Hepatocyte (in vitro differentiated cells): ENCODE measurements around the gene RUNX1. TPM values are rescaled to one million over a fixed set of nuclear protein-coding genes. Genes with fewer than 3 reads are reported as not detected.

Experiments
- DNase-seq: peaks from one replicate; pipeline ENCODE4 v3.0.0-alpha.2; 2016; ENCODE audit warnings: low spot score
- H2AFZ ChIP-seq: fragments of 200-600 bp; sonication (generic); 2 replicates; pipeline ENCODE4 v1.6.0; 2016; ENCODE audit warnings: antibody characterized with exemption, mild to moderate bottlenecking
- H3K27ac ChIP-seq: fragments of 200-600 bp; sonication (generic); 2 replicates; pipeline ENCODE4 v1.5.1; 2016; ENCODE audit warnings: mild to moderate bottlenecking
- H3K27me3 ChIP-seq: fragments of 200-600 bp; sonication (generic); 2 replicates; pipeline ENCODE4 v1.6.1; 2016
- H3K36me3 ChIP-seq: fragments of 200-600 bp; sonication (generic); replicated peaks from 2 replicates; pipeline ENCODE4 v1.5.1; 2016; ENCODE audit warnings: low read depth; ENCODE audit not compliant: insufficient read depth
- H3K4me1 ChIP-seq: fragments of 200-600 bp; sonication (generic); 2 replicates; pipeline ENCODE4 v1.5.1; 2016; ENCODE audit warnings: mild to moderate bottlenecking, moderate library complexity; ENCODE audit not compliant: insufficient read depth
- H3K4me2 ChIP-seq: fragments of 200-600 bp; sonication (generic); 2 replicates; pipeline ENCODE4 v1.6.0; 2016
- H3K4me3 ChIP-seq: fragments of 200-600 bp; sonication (generic); 2 replicates; pipeline ENCODE4 v1.5.1; 2016; ENCODE audit warnings: mild to moderate bottlenecking
- H3K79me2 ChIP-seq: fragments of 200-600 bp; sonication (generic); 2 replicates; pipeline ENCODE4 v1.6.0; 2017; ENCODE audit warnings: mild to moderate bottlenecking
- H3K9me2 ChIP-seq: fragments of 200-600 bp; sonication (generic); replicated peaks from 2 replicates; pipeline ENCODE4 v1.6.0; 2017; ENCODE audit warnings: mild to moderate bottlenecking; ENCODE audit not compliant: insufficient read depth
- H3K9me3 ChIP-seq: fragments of 200-600 bp; sonication (generic); 2 replicates; pipeline ENCODE4 v1.5.1; 2016; ENCODE audit warnings: low read depth, mild to moderate bottlenecking
- H4K20me1 ChIP-seq: fragments of 200-600 bp; sonication (generic); 2 replicates; pipeline ENCODE4 v1.6.0; 2016; ENCODE audit warnings: mild to moderate bottlenecking; ENCODE audit not compliant: insufficient read depth, poor library complexity, severe bottlenecking
- CTCF ChIP-seq: fragments of 200-600 bp; sonication (generic); IDR thresholded peaks from 2 replicates; pipeline ENCODE4 v1.5.1; 2016; ENCODE audit warnings: antibody characterized with exemption, mild to moderate bottlenecking; ENCODE audit not compliant: poor library complexity
- EZH2 ChIP-seq: fragments of 200-600 bp; sonication (generic); IDR thresholded peaks from 2 replicates; pipeline ENCODE4 v1.6.1; 2016; ENCODE audit warnings: antibody characterized with exemption, mild to moderate bottlenecking, borderline replicate concordance
- EZH2phosphoT487 ChIP-seq: fragments of 200-600 bp; sonication (generic); IDR thresholded peaks from one replicate; pipeline ENCODE4 v1.6.1; 2018; ENCODE audit warnings: antibody characterized with exemption, mild to moderate bottlenecking, low read depth, moderate library complexity; ENCODE audit not compliant: unreplicated experiment, severe bottlenecking
- WGBS: methylation state at CpG from one replicate; pipeline ENCODE4 v1.1.6; 2016; ENCODE audit warnings: low lambda C conversion rate; ENCODE audit errors: missing lambda C conversion rate; 5-methylcytosine and 5-hydroxymethylcytosine counted together
- polyA plus RNA-seq: library from polyadenylated mRNA; unstranded; fragments of >200 nt; fragmentation: Nextera tagmentation; extraction: Ambion mirVana; gene quantifications from 2 replicates; pipeline ENCODE4 v1.2.1, GENCODE V29; 2016
- total RNA-seq: library from RNA; depleted of rRNA; stranded (reverse); fragments of >200 nt; gene quantifications from 2 replicates; pipeline ENCODE4 v1.2.3, GENCODE V29; 2014

RUNX1 gene
- total and polyA plus RNA-seq, 2 experiments from 2014 or later, result 8.5 to 10.9 TPM

- H3K27me3 ChIP-seq, result no peaks in the 10 kb centered on the region
- H4K20me1 ChIP-seq, result no peaks in the 10 kb centered on the region
- peak overlapping the region; percentile 17 for H3K4me2 ChIP-seq
- DNase-seq, result no peak
- TF ChIP-seq EZH2 (no peak), EZH2phosphoT487 (no peak), CTCF (no peak)
- no peaks in the 10 kb centered on the region for H3K36me3 ChIP-seq
- no peaks in the 10 kb centered on the region for H3K9me3 ChIP-seq
- H3K79me2 ChIP-seq, result peaks cover 11% of the 10 kb centered on the region
- H3K9me2 ChIP-seq, result no peaks in the 10 kb centered on the region
- H2AFZ ChIP-seq, result no peak overlapping the region
- H3K4me3 ChIP-seq, result no peak overlapping the region
- peak overlapping the region; percentile 87 for H3K27ac ChIP-seq
- H3K4me1 ChIP-seq, result peaks cover 23% of the 10 kb centered on the region
- 90% methylated on average over 11 of the region's 11 CpGs for WGBS
Observed at GRCh38 chr21:34834852-34835501, 214.1 kb downstream of the RUNX1 start.

DNA sequence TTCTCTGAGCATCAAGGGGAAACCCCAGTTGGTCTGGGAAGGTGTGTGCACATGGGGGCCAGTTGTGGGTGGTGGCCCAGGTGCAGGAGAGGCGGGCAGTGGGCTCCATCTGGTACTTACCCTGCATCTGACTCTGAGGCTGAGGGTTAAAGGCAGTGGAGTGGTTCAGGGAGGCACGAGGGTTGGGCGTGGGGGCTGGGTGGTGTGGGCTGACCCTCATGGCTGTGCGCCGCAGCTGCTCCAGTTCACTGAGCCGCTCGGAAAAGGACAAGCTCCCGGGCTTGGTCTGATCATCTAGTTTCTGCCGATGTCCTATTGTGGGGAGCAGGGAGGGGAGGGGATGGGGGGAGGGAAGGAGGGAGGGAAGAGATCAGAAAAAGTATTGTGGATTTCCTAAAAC lies 214.8 kb downstream of the RUNX1 start:
- Histone ChIP-seq H3K9me2 (no peaks in the 10 kb centered on the region), H4K20me1 (no peaks in the 10 kb centered on the region), H3K79me2 (peaks cover 9% of the 10 kb centered on the region), H3K36me3 (no peaks in the 10 kb centered on the region), H3K9me3 (no peaks in the 10 kb centered on the region), H2AFZ (no peak overlapping the region), H3K4me3 (no peak overlapping the region), H3K27me3 (no peaks in the 10 kb centered on the region), H3K4me1 (peaks cover 23% of the 10 kb centered on the region), H3K27ac (no peak overlapping the region), H3K4me2 (no peak overlapping the region)
- no peak for TF ChIP-seq EZH2phosphoT487
- TF ChIP-seq EZH2, result no peak
- no peak for TF ChIP-seq CTCF
- DNase-seq, result no peak
- 96% methylated on average over 9 of the region's 9 CpGs for WGBS

DNA sequence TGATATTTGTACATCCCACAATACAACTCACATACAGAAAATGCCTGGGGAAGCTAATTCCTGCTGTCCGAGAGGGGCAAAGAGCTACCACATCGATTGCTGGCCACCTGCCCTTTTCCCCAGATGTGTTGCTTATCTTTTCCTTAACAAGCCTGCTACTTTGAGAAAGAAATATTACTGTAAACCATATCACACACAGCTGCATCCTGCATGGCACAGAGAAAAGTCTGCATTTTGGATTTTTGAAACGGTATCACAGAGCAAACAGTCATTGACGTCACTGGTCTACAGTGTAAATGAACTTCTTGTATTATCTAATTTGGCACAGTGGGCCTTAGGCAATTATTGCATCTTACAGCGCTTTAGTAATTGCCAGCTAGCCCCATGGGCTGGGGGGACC lies 215.6 kb downstream of the RUNX1 start:
- Histone ChIP-seq H3K4me1 (peaks cover 23% of the 10 kb centered on the region), H3K4me3 (no peak overlapping the region), H2AFZ (no peak overlapping the region), H3K9me3 (no peaks in the 10 kb centered on the region), H3K27ac (no peak overlapping the region), H3K36me3 (no peaks in the 10 kb centered on the region), H4K20me1 (no peaks in the 10 kb centered on the region), H3K79me2 (peaks cover 5% of the 10 kb centered on the region), H3K27me3 (no peaks in the 10 kb centered on the region), H3K4me2 (no peak overlapping the region), H3K9me2 (no peaks in the 10 kb centered on the region)
- DNase-seq, result no peak
- WGBS, result 91% methylated on average over 5 of the region's 5 CpGs
- TF ChIP-seq EZH2phosphoT487, result no peak
- no peak for TF ChIP-seq EZH2
- TF ChIP-seq CTCF, result no peak
